SK-N-SH (cell line): ENCODE results near the gene IL13. TPM values are rescaled to one million over a fixed set of nuclear protein-coding genes. Genes with fewer than 3 reads are reported as not detected.

Experiments used
- CTCF ChIA-PET: fragments of 300-600, 350-600 bp; formaldehyde crosslinking; extraction: SDS; loops from one replicate; lab custom pipeline; 2021; lab: Yijun Ruan, JAX
- POLR2A ChIA-PET: fragments of 350-600 bp; sonication (Branson Sonifier 250); formaldehyde crosslinking; extraction: SDS; loops from one replicate; lab custom pipeline; 2020; ENCODE audit warnings: antibody characterized with exemption, inconsistent platforms; lab: Yijun Ruan, JAX
- DNase-seq: peaks from one replicate; pipeline ENCODE4 v3.0.0; 2012
- H2AFZ ChIP-seq: fragments of 200-600 bp; sonication (generic); 2 replicates; pipeline ENCODE4 v1.8.1; 2016; ENCODE audit warnings: antibody characterized with exemption, mild to moderate bottlenecking, low read depth
- H3F3A ChIP-seq: fragments of 200-600 bp; sonication (generic); replicated peaks from 2 replicates; pipeline ENCODE3; 2016; ENCODE audit warnings: antibody characterized with exemption, mild to moderate bottlenecking; ENCODE audit not compliant: insufficient read depth
- H3K27ac ChIP-seq, 2 experiments: fragments of 200-500 bp in 1 of 2; fragments of 200-600 bp in 1 of 2; sonication (Bioruptor generic) in 1 of 2; sonication (generic), shearing (Covaris generic) in 1 of 2; 2 replicates each; pipeline versions ENCODE4 v1.5.1 to v1.6.1; 2014 to 2016; ENCODE audit warnings: low read depth in 2 of 2, inconsistent platforms in 1 of 2, low read length in 1 of 2, mild to moderate bottlenecking in 1 of 2, mixed read lengths in 1 of 2
- H3K27me3 ChIP-seq: fragments of 200-600 bp; sonication (generic), shearing (Covaris generic); 2 replicates; pipeline ENCODE4 v1.6.1; 2016; ENCODE audit warnings: mixed run types; ENCODE audit not compliant: insufficient read depth
- H3K36me3 ChIP-seq, 2 experiments: fragments of 200-500 bp in 1 of 2; fragments of 200-600 bp in 1 of 2; sonication (Bioruptor generic) in 1 of 2; sonication (generic) in 1 of 2; replicated peaks in 1 of 2; 2 replicates each; pipeline versions ENCODE3 to v1.5.1; 2014 to 2016; ENCODE audit warnings: low read length in 1 of 2, mild to moderate bottlenecking in 1 of 2; ENCODE audit not compliant: insufficient read depth in 2 of 2, control insufficient read depth in 1 of 2
- H3K4me1 ChIP-seq, 2 experiments: fragments of 200-500 bp in 1 of 2; fragments of 200-600 bp in 1 of 2; sonication (Bioruptor generic) in 1 of 2; sonication (generic), shearing (Covaris generic) in 1 of 2; 2 replicates each; pipeline versions ENCODE4 v1.5.1 to v1.6.1; 2014 to 2016; ENCODE audit warnings: low read depth in 1 of 2, low read length in 1 of 2, mixed run types in 1 of 2; ENCODE audit not compliant: insufficient read depth in 2 of 2, control insufficient read depth in 1 of 2
- H3K4me2 ChIP-seq: fragments of 200-600 bp; sonication (generic), shearing (Covaris generic); 2 replicates; pipeline ENCODE4 v1.6.1; 2017; ENCODE audit warnings: mixed run types
- H3K4me3 ChIP-seq, 2 experiments: fragments of 200-500 bp in 1 of 2; fragments of 200-600 bp in 1 of 2; sonication (Bioruptor generic) in 1 of 2; sonication (generic), shearing (Covaris generic) in 1 of 2; 2 replicates each; pipeline versions ENCODE4 v1.5.1 to v1.8.1; 2014 to 2016; ENCODE audit warnings: low read depth in 2 of 2, inconsistent platforms in 1 of 2, low read length in 1 of 2, mild to moderate bottlenecking in 1 of 2, mixed read lengths in 1 of 2, moderate library complexity in 1 of 2
- H3K79me2 ChIP-seq: fragments of 200-600 bp; sonication (generic); 2 replicates; pipeline ENCODE4 v1.8.1; 2017; ENCODE audit warnings: mild to moderate bottlenecking; ENCODE audit not compliant: insufficient read depth
- H3K9ac ChIP-seq: fragments of 200-600 bp; sonication (generic); 2 replicates; pipeline ENCODE4 v1.6.1; 2017; ENCODE audit warnings: mixed run types
- H3K9me2 ChIP-seq: fragments of 200-600 bp; sonication (generic); 2 replicates; pipeline ENCODE4 v1.6.1; 2017; ENCODE audit warnings: mixed run types
- H3K9me3 ChIP-seq: fragments of 200-600 bp; sonication (generic); 2 replicates; pipeline ENCODE4 v1.6.1; 2017; ENCODE audit warnings: mixed run types, mild to moderate bottlenecking, moderate library complexity
- H4K20me1 ChIP-seq: fragments of 200-600 bp; sonication (generic); 2 replicates; pipeline ENCODE4 v1.6.1; 2017; ENCODE audit warnings: mild to moderate bottlenecking, mixed run types; ENCODE audit not compliant: insufficient read depth
- CHD2 ChIP-seq: fragments of 150-350 bp; IDR thresholded peaks from 2 replicates; pipeline ENCODE4 v1.6.1; 2018; ENCODE audit warnings: low read length; ENCODE audit not compliant: partially characterized antibody
- PBX3 ChIP-seq: IDR thresholded peaks from 2 replicates; pipeline ENCODE4; 2012
- RAD21 ChIP-seq: IDR thresholded peaks from 2 replicates; pipeline ENCODE4 v1.6.1; 2012; ENCODE audit warnings: mild to moderate bottlenecking, low read length
- REST ChIP-seq: IDR thresholded peaks from 2 replicates; pipeline ENCODE4 v1.6.1; 2012; ENCODE audit warnings: mild to moderate bottlenecking, low read depth, low read length, moderate library complexity
- SMC3 ChIP-seq: IDR thresholded peaks from 2 replicates; pipeline ENCODE4 v1.6.1; 2012; ENCODE audit warnings: low read depth, low read length, improper control_type of control experiment
- TEAD4 ChIP-seq: IDR thresholded peaks from 2 replicates; pipeline ENCODE4 v1.4.0; 2012; ENCODE audit warnings: mild to moderate bottlenecking, borderline replicate concordance; ENCODE audit not compliant: insufficient read depth
- USF2 ChIP-seq: fragments of 150-350 bp; IDR thresholded peaks from 2 replicates; pipeline ENCODE4 v1.6.1; 2017; ENCODE audit warnings: antibody characterized with exemption, low read length, low read depth, borderline replicate concordance
- WGBS: methylation state at CpG from one replicate; pipeline ENCODE4 v1.1.6; 2017; ENCODE audit warnings: low lambda C conversion rate; 5-methylcytosine and 5-hydroxymethylcytosine counted together
- polyA plus RNA-seq, 3 experiments: library from polyadenylated mRNA; depleted of rRNA; stranded (reverse); fragments of >200 nt; gene quantifications; 2 replicates each; pipeline ENCODE4 v1.2.3, GENCODE V29; 2012

The IL13 gene
- polyA plus RNA-seq, 1 of the 3 experiments (the other 2 are of a cell fraction) = 0.08 TPM

GRCh38 chr5:132671000-132671399 is 13.0 kb downstream of the IL13 start:
- Histone ChIP-seq H3K4me2 (no peak overlapping the region), H3K9me2 (no peaks in the 10 kb centered on the region), H3K4me3 (no peak overlapping the region), H3K36me3 (no peaks in the 10 kb centered on the region), H2AFZ (no peak overlapping the region), H3F3A (peaks cover 10% of the 10 kb centered on the region), H3K9ac (no peak overlapping the region), H4K20me1 (no peaks in the 10 kb centered on the region), H3K4me1 (peaks cover 3 to 10% of the 10 kb centered on the region in 2 experiments; a peak in 3 of 4 replicates), H3K79me2 (no peaks in the 10 kb centered on the region), H3K27ac (no peak overlapping the region)
- ChIA-PET CTCF (interaction anchor here (0.7 to 0.8 kb wide), 2 partner anchors 12 to 144 kb away, joined by 3 read pairs; no protein-coding TSS in a partner anchor), POLR2A (no interaction called here)
- DNase-seq = no peak
- no peak for TF ChIP-seq RAD21
- no peak for TF ChIP-seq SMC3
- TF ChIP-seq USF2 = no peak
- no peak for TF ChIP-seq REST
- no peak for TF ChIP-seq PBX3
- TF ChIP-seq, all 33 proteins: peak for 0
- no peaks in the 10 kb centered on the region for H3K9me3 ChIP-seq
- no peaks in the 10 kb centered on the region for H3K27me3 ChIP-seq
- 92% methylated on average over 3 of the region's 3 CpGs for WGBS

- no peak overlapping the region for H3K9ac ChIP-seq
- H3K79me2 ChIP-seq = no peaks in the 10 kb centered on the region
- H3K36me3 ChIP-seq = no peaks in the 10 kb centered on the region
- H3K9me2 ChIP-seq = no peaks in the 10 kb centered on the region
- no peak overlapping the region for H2AFZ ChIP-seq
- DNase-seq = no peak
- peak overlapping the region in 1 of 2 experiments; percentile 92; a peak in 1 of 4 replicates for H3K27ac ChIP-seq
- WGBS = 100% methylated on average over 1 of the region's 1 CpG
- TF ChIP-seq CHD2 (no peak), TEAD4 (no peak)
- ChIA-PET CTCF (interaction anchor here (0.7 to 1.1 kb wide), 2 partner anchors 42 to 44 kb away, joined by 3 read pairs; no protein-coding TSS in a partner anchor), POLR2A (no interaction called here)
- H3K9me3 ChIP-seq = no peaks in the 10 kb centered on the region
- H3K4me2 ChIP-seq = no peak overlapping the region
- H4K20me1 ChIP-seq = no peaks in the 10 kb centered on the region
- H3K4me3 ChIP-seq = no peak overlapping the region
- peaks cover 3 to 26% of the 10 kb centered on the region in 2 experiments; a peak in 3 of 4 replicates for H3K4me1 ChIP-seq
- H3K27me3 ChIP-seq = no peaks in the 10 kb centered on the region
- peaks cover 27% of the 10 kb centered on the region for H3F3A ChIP-seq
Measured at GRCh38 chr5:132673488-132673887, 15.5 kb downstream of the IL13 start.
